ENCODE data around the gene SLC9A3.

Gene SLC9A3

DNA sequence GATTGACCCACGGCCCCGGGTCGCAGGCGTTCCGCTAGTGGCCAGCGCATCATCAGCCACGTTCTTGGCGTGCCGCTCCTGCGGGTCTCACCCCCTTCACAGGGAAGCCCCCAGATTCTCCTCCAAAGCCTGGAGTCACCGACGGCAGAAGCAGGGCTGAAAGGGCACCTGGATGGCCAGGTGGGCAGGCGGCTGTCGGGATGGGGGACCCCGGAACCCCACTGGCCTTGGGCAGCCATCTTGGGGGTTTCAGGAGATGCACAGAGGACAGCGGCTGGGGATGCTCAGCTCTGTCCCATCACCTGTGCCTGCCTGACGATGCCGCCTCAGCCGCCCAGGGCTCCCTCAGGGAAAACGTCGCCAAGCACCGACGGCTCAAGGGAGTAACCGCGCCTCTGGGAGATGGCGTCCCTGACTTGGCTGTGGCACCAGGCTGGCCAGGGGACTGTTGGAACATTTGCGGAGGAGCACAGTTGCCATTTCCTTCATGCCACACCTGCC lies 14.1 kb upstream of the SLC9A3 start:
- no peak for DNase-seq (ENCODE audit: low read depth)

DNA sequence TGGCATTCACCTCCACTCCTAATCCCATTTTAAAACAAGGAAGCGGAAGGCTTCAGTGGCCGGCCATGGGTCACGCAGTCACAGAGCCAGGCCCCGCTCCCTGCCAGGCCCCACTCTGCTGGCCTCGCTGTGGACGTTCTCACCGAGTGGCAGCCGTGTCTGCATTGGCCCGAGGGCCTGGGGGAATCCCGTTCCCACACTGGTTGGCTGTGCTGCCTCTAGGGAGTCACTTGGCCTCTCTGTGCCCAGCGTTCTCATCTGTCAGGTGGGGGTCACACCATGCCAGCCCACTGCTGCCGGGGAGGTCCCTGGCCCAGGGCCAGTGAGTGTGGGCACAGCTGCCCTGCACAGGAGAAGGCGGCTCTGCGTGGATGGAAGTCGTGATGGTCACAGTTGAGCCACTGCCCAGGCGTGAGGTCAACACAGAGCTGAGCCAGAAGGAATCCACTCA lies 13.4 kb upstream of the SLC9A3 start:
- DNase-seq (ENCODE audit: low read depth): no peak

DNA sequence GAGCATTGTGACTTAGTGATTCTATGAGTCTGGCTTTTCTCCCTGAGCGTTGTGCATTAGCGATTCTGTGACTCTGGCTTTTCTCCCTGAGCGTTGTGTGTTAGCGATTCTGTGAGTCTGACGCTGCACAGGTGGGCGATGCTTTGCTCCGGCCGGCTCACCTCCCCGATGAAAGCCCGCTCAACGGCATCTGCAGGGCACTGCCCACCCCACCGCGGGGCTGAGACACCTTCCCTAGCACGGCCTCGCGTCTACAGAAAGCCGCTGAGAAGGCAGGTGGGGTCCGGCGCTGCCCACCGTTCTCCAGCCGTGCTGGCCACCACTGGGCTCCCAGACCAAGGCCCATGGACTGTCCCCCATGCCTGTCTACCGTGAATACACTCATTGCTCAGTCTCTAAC lies 12.8 kb upstream of the SLC9A3 start:
- no peak for DNase-seq (ENCODE audit: low read depth)

DNA sequence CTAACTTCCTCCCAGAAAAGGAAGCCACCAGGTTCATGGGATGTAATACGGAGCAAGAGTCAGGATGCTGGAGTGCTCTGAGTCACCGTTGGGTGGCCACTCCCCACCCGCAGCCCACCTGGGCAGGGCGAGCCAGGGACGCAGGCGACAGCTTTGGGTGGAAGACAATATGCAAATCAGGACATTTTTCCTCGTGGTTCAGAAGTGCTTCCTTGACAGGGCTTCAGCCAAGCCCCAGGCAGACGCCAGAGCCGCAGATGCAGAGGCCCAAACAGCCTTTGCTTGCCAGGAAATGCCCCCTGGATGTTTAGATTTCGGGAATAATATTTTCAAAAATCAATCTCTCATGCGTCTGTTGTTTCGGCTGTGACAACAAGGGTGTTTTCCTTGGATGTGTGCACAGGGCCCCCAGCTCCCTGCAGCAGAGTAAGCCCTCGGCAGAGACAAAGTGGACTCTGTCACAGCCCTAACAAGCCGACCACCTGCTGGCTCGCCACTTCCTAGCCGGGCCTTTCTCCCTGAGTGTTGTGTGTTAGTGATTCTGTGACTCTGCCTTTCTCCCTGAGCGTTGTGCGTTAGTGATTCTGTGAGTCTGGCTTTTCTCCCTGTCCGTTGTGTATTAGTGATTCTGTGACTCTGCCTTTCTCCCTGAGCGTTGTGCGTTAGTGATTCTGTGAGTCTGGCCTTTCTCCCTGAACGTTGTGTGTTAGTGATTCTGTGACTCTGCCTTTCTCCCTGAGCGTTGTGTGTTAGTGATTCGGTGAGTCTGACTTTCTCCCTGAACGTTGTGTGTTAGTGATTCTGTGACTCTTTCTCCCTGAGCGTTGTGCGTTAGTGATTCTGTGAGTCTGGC lies 11.8 kb upstream of the SLC9A3 start:
- no peak for DNase-seq (ENCODE audit: low read depth)

DNA sequence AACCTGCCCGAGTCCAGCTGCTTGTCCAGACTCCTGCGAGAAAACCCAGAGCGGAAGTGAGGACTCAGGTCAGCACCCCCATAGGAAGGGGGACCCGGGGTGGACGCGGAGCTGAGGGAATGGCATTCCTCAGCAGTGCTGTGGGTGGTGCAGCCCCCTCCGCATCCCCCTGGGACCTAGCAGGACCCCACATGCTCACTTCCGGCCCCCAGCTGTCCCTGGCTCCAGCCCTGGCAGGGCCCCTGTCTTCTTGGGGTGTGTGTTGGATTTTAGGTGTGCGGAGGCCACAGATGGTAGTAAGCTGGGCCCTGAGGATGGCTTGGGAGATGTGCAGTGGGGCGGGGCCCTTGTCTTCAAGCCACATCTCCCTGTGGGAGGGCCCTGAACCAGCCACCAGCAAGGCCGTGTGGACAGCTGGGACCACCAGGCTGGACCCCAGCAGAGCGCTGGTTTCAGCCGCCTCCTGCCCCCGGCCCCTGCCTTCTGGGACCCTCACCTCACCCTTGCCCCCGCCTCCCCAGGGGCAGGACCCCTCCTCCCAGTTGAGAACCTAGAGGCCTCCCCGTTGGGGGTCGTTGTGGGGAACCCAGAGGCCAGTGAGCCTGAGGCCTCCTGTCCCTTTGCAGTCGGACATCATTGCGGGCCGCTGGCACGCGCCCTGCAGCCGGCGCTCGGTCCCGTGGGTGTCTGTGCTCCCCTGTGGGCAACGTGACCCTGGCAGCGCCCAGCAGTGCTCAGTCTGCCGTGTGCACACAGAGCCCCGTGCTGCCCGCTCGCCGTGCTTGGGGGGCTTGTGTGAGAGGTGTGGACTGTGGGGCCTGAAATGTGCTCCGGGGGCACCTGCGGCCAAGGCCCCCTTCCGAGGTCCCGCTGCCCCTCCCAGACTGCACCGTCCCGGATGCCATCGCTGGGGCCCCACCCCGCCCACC lies 10.8 kb upstream of the SLC9A3 start:
- DNase-seq (ENCODE audit: low read depth): no peak

DNA sequence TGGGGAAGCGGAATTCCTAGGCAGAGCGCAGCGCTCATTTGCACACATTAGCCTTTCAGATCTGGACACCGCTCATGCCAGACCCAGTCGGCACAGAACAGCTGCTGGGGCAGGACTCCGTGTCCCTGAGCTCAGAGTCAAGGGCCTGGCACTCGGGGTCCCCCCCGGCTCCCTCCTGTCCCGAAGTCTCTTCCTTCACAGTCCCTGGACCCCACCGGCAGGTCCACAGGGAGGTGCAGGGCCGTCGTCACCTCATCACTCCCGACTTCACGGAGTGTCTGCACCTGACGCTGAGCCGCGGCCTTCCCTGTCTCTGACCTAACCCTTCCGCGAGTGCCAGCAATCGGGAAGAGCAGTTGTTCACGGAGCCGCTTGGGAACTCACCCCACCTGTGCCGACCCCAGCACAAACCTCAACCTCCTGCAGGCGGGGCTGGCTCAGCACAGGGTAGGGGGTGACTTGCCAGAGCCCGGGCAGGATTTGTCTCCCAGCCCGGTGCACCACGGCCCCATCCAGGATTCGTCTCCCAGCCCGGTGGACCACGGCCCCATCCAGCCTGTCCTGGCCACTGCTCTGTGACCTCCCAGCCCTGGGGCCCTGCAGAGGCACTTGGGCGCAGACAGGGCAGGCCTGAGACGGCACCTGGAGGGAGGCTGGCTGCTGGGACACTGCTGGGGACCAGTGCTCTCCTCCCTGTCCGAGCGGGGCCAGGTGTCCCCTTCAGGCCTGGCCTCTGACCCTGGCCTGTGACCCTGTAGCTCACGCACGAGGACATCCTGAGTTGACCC lies 9.9 kb upstream of the SLC9A3 start:
- no peak for DNase-seq (ENCODE audit: low read depth)

DNA sequence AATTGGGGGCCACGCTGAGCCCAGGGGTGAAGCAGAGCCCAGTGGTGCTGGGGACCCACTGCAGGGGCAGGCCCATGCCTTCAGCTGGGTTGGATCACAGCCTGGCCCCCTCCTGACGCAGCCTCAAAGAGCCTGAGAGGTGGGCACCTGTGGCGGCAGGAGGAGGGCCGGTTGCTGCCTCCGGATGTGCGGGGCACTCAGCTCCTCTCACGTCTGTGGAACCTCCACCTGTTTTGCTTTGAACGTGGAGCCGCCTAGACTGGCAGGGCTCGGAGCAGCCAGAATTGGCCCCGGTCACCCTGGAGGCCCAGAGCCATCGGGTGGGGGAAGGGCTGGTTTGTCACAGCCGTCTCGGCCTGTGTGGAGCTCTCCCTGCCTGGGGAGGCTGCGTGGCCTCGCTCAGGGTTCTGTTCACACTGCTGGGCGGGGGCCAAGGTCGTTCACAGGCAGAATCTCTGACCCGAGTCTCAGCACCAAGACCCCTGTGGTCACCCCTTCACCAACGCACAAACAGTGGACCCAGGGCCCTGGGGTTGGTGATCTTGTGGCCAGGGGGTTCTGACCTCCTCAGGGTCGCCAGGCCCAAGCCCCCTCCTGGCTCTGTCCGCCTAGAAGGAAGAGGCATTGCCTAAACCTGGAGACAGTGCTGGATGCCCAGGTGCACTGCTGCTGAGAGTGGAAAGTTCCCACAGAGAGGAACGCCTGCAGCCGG lies 9.2 kb upstream of the SLC9A3 start:
- no peak for DNase-seq (ENCODE audit: low read depth)

DNA sequence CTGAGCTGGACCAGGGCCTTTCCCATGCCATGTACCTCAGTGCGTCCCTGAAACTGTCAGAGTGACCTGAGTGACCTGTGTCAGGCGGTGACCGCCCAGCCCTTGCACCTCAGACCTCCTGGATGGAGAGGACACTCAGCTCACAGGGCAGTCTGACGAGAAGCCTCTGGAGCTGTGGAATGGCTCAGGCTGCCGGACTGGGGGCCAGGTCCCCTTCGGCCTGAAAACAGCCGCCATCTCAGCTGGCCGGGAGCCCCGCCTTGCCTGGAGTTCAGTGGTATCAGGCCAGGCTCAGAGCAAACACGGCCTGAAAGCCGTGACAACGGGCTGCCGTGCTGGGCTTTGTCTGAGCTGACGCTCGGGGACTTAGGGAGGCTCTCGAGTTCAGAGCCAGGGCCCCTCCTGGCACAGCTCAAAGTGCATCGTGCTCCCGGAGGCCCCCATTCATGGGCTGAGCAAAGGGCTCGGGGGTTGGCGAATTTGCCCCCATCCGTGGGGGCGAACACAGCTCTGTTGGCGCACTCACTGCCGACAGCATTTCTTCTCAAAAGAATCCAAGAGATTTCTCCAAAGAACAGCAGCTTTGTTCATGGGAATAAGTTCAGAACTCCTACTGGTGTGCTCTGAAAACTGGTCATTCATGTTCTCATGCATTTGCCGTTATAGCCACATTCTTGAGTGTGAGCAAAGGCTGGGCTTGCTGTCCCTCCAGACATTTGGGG lies 8.4 kb upstream of the SLC9A3 start:
- DNase-seq (ENCODE audit: low read depth): no peak

DNA sequence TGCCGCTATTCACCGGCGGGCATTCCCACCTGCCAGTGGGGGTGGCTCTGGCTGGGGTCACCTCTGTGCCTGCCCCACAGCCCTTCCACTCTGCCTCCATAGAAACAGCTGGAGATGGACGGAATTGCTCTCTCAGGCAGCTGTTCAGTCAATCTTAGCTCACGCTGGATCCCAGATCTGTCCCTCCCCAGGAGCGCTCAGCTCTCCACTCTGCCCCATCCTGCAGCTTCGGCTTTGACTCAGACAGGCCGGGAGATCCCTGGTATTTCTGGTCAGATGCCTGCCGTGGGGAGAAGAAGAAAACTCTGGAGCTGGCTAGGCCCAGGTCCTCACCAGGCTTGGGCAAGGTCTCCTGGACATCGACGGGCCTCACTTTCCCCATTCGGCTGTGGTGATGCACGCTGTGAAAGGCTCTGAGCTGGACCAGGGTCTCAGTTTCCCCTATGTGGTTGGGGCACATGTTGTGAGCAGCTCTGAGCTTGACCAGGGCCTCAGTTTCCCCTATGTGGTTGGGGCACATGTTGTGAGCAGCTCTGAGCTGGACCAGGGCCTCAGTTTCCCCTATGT lies 7.6 kb upstream of the SLC9A3 start:
- DNase-seq (ENCODE audit: low read depth): no peak

DNA sequence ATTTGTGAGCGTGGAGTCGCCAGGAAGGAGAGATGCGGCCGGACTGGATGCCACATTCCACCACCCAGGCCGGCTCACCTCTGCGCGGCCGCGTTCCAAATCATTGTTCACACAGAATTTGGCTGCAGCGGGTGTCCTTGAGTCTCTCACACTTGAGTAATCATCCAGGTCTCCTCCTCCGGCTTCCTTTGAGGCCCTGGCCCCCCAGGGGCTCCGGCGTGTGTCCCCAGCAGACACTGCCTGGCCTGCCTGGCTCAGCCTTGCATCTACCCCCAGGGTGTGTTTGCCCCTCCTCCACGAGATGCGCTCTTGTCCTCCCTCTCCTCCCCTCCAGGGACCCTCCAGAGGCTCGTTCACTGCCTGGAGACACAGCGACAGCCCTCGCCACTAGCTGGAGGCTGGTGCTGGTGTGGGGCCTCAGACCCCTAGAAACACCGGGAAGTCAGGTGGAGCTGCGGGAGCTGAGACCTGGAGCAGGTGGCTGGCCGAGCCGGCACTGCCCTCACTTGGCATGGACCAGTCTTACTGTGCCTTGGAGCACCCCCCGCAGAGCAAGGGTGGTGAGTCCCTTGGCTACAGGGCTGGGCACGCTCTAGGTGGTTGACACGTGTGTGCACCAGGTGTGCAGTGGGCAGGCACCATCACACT lies 7.0 kb upstream of the SLC9A3 start:
- no peak for DNase-seq (ENCODE audit: low read depth)

DNA sequence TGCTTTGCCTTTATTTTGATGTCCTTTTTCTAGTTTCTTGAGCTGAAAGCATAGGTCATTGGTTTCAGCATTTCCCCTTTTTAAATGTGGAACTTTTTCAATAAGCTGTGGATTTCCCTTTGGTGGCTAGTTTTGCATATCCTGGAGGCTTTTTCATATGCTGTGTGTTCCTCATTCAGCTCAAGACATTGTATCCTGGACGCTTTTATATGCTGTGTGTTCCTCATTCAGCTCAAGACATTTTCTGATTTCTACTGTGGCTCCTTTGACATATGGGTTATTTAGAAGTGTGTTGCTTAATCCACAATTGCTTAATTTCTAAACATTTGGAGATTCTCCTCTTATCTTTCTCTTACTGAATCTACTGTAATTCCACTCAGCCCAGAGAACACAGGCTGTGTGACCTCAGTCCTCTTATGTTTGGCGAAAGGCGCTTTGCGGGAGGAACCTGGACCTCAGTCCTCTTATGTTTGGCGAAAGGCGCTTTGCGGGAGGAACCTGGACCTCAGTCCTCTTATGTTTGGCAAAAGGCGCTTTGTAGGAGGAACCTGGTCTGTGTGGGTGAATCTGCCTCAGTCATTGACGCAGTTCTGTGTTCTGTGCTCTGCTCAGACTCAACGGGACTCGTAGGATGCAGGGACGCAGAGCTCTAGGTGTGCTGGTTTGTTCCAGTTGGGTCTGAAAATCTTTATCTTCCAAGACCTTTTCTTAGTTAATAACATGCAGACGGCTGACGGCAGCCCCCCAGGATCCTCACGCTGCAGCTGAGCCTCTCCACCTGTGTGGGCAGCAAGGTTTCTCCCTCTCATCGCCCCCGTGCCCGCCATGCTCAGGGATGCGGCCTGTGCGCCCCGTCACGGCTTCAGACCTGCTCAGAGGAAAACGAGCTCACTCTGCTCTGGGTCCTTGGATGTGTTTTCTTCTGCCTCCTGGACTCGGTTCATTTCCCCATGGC lies 6.0 kb upstream of the SLC9A3 start:
- no peak for DNase-seq (ENCODE audit: low read depth)

DNA sequence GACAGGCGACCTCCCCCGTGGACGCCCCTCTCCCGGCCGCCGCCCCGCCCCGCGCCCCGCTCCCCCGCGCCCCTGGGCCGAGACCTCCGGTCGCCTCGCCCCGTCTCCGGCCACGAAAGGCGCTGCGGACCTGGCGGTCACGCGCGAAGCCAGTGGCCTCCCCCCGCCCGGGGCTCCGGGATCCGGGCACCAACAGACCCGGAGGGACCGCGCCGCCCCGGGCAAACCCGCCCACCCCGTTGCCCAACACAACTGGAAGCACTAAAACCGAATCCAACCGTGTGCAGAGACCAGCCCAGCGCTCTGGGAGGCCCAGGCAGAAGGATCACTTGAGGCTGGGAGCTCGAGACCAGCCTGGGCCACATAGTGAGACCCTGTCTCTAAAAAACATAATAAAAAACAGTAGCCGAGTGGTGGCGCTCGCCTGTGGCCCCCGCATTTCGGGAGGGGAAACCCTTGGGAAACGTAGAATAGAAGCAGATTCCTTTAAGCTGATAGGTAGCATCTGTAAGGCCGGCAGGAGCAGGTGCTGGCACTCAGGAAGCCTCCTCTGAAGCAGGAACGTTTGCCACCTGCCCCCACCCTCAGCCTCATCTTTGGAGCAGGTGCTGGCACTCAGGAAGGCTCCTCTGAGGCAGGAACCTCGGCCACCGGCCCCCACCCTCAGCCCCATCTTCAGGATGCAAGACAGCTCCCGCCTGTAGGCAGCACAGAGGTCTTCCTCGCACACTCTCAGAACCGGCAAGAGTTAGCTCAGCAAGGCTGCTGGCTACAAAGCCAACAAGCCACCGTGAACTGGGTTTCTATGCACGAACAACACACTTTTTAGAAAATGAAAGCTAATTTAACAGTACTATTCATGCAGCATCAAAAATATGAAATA lies 4.6 kb upstream of the SLC9A3 start:
- DNase-seq (ENCODE audit: low read depth): no peak

DNA sequence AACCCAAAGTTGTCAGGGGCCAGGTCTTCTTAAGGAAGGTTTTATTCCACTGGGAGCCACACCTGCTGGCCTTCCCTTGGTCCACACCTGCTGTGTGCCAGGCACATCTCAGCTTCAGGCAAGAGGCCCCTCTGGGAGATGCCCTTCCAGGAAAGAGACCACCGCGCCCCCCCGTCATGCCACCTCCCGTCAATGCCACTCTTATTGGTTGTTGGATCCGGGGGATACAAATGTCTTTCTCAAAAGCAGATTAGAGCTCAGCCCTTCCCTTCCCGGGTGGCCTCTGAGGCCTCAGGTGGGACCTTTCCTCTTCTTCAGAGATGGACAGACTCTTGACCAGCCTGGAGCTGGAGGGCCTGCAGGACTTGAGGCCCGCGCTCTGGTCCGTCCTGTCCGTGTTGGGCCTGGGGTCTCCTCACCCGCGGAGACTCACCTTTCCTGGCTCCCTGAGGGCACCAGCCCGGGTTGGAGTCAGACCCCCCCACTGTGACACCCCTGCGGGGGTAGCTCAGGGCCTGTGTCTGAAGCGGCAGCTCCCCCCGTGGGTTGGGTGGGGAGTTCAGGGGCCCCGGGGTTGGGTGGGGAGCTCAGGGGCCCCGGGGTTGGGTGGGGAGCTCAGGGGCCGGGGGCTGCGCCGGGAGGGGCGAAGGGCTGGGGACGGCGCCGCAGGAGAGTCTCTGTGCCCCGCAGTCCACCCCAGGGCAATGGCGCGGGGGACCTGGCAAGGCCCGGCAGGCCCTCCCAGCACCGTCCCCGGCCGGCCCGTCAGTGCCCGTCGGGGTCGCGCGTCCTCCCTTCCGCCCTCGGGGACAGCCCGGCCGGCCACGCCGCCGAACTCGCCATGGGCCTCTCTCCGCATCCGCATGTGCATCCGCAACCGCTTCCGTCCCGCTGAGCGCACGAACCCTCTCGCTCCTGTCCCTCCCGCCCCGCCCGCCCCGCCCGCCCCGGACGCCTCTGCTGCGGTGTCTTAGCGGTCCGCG lies 3.7 kb upstream of the SLC9A3 start:
- DNase-seq (ENCODE audit: low read depth): no peak

DNA sequence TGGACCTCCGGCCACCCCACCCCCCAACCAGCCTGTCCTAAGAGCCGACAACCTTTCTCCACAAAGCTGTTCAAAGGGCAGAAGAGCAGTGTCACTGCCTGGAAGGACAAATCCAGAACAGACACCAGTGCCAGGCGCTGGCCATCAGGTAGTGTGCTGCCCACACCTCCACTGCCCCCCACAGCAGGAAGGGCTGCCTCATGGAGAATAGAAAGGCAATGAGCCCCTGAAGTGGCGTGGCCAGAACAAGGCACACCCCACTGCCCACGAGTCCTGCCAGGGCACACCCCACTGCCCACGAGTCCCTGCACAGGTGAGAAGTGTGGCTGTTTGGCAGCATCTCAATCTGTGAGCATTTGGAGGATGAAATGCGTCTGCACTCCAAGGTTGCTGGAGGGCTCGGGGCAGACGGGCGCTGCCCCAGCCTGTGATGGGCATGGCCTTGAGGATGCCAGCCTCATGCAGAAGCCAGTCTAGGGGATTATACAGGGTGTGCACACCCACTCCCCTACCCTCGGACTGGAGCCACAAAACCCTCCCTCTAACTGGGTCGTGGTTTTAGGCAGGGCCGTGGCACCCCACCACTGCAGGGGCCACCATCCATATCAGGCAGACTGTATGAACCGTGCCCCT lies 2.3 kb upstream of the SLC9A3 start:
- DNase-seq (ENCODE audit: low read depth): no peak

DNA sequence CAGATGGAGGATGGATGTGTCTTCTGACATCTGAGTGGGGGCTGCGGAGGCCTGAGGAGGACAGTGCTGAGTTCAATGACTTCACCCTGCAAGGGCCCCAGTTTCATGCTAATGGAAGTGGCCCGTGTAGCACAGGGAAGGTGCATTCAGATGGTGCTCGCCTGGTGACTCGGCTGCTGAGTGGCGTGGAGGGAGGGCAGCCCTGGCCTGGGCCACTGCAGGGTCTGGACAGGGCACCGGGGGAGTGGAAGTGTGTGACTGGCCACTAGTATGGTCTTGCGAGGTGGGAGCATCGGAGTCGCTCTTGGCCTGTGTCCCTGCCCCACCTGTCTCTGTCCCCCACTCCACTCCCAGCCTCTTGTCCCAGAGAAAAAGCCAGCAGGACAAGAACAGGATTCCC lies 1.7 kb upstream of the SLC9A3 start:
- DNase-seq (ENCODE audit: low read depth): no peak

Measured in activated T-cell treated with anti-CD3 and anti-CD28 coated beads for 1 hour (primary cell).